Measurements from ENCODE around the gene SELENOH.
A peak's percentile ranks its signal among the peaks of the same experiment; 100 is the strongest.

The SELENOH gene

DNA sequence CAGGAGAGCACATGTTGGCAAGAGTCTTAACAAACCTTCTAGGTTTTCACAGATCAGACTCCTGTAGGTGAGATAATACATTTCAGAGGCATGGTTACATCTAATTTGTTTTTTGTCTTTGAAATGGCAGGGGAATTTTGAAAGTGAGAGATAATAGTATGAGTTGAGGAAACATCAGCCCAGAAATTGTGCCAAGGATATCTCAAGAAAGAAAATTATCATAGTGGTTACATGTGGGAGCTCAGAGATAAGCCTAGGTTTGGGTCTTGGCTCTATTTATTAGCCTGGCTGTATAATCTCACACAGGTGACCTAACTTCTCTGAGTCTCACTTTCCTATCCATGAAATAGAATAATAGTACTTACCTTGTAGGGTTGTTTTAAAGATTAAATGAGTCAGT is 9.9 kb downstream of the SELENOH start:
- TF ChIP-seq, protein P1, sequence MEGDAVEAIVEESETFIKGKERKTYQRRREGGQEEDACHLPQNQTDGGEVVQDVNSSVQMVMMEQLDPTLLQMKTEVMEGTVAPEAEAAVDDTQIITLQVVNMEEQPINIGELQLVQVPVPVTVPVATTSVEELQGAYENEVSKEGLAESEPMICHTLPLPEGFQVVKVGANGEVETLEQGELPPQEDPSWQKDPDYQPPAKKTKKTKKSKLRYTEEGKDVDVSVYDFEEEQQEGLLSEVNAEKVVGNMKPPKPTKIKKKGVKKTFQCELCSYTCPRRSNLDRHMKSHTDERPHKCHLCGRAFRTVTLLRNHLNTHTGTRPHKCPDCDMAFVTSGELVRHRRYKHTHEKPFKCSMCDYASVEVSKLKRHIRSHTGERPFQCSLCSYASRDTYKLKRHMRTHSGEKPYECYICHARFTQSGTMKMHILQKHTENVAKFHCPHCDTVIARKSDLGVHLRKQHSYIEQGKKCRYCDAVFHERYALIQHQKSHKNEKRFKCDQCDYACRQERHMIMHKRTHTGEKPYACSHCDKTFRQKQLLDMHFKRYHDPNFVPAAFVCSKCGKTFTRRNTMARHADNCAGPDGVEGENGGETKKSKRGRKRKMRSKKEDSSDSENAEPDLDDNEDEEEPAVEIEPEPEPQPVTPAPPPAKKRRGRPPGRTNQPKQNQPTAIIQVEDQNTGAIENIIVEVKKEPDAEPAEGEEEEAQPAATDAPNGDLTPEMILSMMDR (IDR thresholded peaks at IDR 0.05; ENCODE audit: low read depth, low read length, missing control alignments), result no peak
- H3K4me3 ChIP-seq (ENCODE audit: low read depth, low read length), result no peak overlapping the region
- no peak for DNase-seq (ENCODE audit: low read depth)

DNA sequence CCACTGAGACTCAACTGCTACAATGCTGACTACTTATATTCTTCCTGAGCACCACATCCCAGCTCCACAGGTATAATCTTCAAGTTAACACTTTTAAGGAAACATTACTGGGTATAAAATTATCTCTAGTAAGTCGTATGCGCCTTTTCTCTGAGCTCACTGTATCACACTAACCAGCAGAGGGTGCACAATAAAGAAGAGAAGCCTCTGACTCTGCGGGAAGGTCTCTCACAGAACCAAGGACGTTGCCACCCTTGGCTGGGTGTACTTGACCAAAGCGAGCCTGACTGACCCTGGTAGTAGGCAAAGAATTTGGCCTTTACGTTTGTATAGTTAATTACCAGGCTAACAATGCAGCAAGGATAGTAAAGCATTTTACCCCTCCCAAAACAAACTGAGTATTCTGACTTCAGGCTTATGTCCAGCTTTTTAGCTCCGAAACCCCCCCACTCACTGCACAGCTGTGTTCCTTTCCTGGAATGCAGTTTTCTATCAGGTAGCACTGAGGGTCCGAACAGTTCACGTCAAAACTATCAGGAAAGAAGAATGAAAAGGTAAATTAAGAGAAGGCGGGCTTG is 10.5 kb downstream of the SELENOH start, which contains the start of gene BTBD18:
TSS of gene BTBD18 (minus strand) at position 144 of the 578 bp plus-strand sequence. CDS start 631 bp downstream, outside the sequence.
- no peak within 1 kb of the TSS for H3K4me3 ChIP-seq (ENCODE audit: low read depth, low read length)
- TF ChIP-seq, protein P1 (IDR thresholded peaks at IDR 0.05; ENCODE audit: low read depth, low read length, missing control alignments), result peak; percentile 36
- no peak for DNase-seq (ENCODE audit: low read depth)

DNA sequence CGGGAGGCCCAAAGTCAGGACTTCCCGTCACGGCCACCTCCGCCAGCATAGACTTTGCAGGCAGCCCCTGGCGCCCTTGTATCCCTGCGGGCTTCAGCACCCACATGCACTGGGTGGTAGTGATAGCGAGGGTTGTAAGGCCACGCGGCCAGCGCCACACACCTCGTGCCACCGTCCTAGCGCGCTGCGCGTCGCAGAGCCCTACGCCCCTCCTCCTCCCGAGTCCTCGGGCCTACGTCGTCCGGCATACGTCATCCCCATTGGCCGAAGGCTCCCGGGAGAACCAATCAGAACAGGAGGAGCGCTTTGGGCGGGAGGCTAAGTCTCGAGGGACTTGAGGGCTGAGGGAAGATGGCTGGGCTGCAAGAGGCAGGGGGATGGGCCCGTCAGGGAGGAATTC is 11.7 kb downstream of the SELENOH start:
- no peak for DNase-seq (ENCODE audit: low read depth)

DNA sequence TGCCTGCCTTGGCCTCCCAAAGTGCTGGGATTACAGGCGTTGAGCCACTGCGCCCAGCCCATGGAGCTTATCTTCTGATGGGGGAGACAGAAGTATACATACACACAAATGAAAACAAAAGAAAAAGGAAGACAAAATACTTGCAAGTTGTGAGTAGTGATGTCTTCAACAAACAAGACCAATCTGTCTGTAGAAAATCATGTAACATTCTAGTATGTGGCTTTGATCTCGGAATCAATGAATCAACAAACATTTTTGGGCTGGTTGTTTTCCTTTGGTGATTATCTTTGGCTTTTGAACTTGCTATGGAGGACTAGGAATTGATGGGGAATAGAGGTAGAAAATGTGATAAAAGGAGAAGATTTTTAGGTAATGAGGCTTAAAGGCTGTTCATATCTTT is 16.9 kb downstream of the SELENOH start:
- TF ChIP-seq, protein P1 (IDR thresholded peaks at IDR 0.05; ENCODE audit: low read depth, low read length, missing control alignments), result no peak
- no peak overlapping the region for H3K4me3 ChIP-seq (ENCODE audit: low read depth, low read length)
- no peak for DNase-seq (ENCODE audit: low read depth)

More for the DNA sequence above, 11.7 kb downstream of the SELENOH start:
- TF ChIP-seq, protein P1 (IDR thresholded peaks at IDR 0.05; ENCODE audit: low read depth, low read length, missing control alignments), result no peak
- H3K4me3 ChIP-seq (ENCODE audit: low read depth, low read length), result no peak overlapping the region

DNA sequence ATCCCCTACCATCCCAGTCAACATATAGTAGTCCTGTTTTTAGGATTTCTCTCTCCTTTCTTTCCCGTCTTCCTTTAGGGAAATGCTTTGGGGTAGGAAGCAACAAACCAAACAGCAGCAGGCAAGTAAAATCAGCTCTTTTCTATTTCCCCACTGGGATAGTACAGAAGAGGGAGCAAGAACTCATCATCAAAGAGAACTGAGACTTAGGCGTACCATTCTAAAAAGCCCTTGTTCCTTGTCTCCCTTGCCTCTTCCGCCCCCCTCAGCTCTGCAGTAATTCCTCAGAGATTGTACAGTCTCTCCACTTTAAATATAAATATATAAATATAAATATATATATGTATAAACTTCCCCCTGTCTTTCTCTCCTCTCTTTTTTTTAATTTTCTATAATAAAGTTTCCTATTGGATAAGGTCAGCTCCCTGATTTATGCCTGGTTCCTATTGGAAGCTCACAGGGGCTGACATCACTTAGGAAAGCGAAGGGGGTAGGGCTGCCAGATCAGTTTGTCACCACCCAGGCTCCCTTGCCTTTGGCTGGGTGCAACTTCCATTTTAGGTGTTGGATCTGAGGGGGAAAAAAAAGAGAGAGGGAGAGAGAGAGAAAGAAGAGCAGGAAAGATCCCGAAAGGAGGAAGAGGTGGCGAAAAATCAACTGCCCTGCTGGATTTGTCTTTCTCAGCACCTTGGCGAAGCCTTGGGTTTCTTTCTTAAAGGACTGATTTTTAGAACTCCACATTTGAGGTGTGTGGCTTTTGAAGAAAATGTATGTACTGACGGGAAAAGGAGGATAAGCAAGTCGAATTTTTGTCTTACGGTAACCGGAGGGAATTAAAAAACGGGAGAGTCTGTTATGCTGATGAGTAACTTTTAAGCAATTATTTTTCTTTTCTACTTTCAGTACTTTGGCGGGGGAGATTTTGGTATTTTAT is 20.3 kb downstream of the SELENOH start, which contains the start of gene CTNND1:
TSS of gene CTNND1 (plus strand) at position 502 of the 934 bp plus-strand sequence. CDS start 29,677 bp downstream, outside the sequence.
- no peak for DNase-seq (ENCODE audit: low read depth)
- TF ChIP-seq, protein P1 (IDR thresholded peaks at IDR 0.05; ENCODE audit: low read depth, low read length, missing control alignments), result no peak
- peak within 1 kb of the TSS; percentile 19 for H3K4me3 ChIP-seq (ENCODE audit: low read depth, low read length)

DNA sequence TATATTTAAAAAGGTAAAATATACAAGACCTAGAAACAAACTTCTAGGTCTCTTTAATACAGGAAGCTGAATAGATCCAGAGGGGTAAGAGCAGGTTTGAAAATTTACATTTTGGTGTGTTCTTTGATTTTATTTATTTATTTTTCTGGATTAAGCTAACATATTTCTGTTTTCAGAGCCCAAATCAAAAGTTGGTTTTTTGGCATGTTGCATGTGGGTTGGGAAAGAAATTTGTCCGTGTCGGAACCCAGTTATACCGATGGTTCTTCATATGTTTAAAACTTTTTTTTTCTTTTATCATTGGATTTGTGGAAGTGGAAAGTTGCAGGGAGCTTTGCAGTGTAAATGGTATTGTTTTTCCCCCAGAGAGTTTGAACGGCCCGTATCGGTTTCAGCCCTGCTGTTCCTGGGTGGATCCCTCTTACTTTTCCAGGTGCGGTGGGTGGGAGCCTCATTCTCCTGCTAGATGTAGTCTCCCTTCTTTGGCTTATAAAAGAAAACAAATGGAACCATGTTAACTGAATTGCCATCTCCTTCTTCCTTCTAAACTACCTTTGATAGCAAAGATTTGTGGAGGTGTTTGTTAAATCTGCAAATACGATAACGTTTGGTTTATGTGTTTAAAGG is 21.1 kb downstream of the SELENOH start:
- no peak for DNase-seq (ENCODE audit: low read depth)

More for the DNA sequence above, 21.1 kb downstream of the SELENOH start:
- TF ChIP-seq, protein P1 (IDR thresholded peaks at IDR 0.05; ENCODE audit: low read depth, low read length, missing control alignments), result no peak
- H3K4me3 ChIP-seq (ENCODE audit: low read depth, low read length), result peak overlapping the region; percentile 19

All from GM12864 (cell line).